Measurements from ENCODE around the gene POU3F1.

POU3F1 gene

DNA sequence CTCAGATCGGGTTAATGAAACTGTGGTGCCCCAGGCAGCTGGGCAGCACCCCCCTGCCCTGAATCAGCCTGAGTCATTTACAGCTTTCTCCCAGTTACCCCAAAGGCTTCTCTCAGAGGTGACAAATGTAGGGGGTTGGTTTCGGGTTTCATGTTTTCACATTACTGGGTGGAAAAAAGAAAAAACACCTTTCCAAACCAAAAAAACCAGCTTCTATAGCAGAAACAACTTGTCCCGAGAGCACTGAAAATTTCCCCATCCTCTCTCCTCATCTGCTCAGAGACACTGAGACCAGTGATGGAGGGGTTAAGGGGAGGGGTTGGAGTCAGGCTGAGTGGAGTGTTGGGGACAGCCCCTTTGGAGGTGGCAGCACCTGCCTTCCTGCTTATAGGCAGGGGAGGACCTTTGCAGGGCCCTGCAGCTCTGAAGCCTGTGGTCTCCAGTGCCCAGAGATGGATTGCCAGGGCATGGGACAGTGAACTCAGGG lies 18.4 kb downstream of the POU3F1 start:
- DNase-seq (ENCODE audit: low spot score) = no peak

DNA sequence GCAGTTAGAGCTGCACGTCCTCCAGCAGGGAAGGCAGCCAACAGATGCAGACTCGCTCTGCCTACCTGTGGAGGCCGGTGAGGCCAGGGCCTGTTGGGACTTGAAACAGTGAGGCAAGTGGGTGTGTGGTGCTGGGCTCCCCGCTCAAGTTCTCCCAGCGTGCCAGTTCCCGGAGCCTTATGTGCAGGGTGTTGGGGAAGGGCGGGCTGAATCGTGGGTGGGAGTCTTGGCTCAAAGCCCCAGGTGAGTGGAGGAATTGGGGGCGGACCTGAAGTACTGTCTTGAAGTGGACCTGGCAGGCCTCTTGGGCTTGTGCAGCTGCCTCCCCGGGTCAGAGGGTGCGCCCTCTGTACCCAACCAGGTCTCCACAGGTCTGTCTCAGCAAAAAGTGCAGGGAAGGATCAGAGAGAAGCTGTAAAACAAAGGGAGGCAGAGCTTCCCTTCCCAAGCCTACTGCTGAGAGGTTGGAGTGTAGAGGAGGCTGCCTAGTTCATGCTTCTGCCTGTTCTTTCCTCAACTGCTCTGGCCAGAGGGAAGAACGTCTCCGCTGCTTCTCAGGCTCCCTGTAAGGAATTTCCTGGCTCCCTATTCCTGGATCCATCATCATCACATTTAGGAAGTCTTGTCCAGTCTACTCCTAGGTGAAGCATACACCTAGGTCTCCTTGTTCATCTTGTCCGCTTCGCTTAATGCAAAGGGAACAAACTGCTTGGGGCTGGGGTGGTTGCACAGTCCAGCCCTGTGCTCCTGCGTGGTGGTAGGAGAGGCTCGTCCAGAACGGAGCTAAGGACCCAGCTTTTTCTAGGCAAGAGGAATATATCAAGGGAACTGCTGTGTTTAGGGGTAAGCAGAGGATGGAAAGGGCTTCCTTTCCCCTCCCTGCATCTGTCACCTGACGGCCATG lies 19.1 kb downstream of the POU3F1 start:
- DNase-seq (ENCODE audit: low spot score) = no peak

DNA sequence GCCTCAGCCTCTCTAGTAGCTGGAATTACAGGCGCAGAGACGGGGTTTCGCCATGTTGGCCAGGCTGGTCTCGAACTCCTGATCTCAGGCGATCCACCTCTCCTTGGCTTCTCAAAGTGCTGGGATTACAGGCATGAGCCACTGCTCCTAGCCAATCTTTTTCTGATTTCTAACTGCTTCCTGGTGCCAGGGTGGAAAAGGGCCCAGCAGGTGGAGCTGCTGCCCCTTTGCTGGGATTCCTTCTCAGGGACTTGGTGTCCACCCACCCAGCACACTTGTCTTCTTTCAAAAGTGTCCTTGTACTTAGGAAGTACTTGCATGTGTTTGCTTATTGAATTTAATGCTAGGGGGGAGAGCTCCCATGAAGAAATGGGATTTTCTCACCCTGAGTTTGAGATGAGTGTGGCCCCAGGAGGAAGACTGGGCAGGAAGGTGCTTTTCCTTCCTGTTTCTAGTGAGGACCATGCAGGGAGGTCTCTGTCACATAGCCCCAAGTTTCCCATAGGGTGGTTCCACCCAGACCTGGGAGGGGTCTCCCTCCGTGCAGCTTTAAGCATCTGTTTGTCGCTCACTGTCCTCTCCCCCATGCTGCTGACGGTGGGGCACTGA lies 19.9 kb downstream of the POU3F1 start:
- DNase-seq (ENCODE audit: low spot score) = peak; percentile 65

DNA sequence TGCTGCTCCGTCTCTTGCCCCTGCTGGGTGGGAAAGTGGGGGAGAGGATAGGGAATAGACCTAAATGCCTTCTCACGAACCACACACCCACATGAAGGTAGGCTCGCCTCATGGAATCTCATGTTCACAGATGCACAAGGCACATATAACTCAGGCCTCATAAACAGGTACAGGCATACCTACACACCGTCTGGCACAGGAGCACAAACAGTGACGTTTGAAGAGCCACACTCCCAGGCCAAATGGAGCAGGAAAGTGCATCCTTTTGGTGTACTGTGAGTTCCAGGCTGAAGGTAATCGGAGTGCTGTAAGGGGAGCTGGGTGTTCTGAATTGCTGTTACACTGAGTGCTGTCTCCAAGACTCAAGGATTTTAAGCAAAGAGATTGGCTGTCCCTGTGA lies 20.9 kb downstream of the POU3F1 start:
- no peak for DNase-seq (ENCODE audit: low spot score)

DNA sequence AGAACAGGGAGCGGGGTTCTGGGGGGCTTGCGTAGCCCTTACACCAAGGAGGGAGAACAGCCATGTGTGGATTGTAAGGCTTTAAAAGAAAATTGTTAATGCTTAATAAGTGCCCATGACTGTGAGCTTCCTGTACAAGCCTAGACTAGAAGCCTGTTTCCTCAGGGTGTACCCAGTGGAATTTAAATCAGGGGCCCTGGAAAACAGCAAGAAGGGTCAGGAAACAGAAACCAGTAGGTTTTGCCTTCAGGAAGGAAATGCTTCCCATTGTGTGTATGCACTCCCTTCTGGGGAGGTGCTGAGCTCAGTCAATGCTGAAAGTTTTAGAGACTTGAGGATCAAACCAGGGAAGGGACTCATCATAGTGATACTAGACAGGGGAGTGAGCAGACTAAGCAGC lies 21.4 kb downstream of the POU3F1 start:
- DNase-seq (ENCODE audit: low spot score) = no peak

DNA sequence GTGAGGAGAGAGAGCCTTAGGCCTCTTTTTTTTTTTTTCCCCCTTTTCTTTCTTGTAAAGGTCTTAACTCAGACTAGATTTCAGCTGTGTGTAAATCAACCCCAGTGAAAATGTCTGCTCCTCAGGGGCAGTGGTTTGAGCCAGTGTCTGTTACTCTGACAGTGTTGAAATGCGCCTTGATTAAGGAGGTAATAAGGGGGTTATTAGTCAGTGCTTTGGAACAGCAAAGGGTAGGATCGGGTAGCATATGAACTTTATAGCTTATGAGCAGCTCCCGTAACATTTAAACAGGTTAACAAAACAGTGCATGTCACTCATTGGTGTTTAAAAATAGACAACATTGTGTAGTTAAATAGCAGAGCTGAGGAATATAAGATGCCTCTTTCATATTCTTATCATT lies 23.8 kb downstream of the POU3F1 start:
- DNase-seq (ENCODE audit: low spot score) = no peak

DNA sequence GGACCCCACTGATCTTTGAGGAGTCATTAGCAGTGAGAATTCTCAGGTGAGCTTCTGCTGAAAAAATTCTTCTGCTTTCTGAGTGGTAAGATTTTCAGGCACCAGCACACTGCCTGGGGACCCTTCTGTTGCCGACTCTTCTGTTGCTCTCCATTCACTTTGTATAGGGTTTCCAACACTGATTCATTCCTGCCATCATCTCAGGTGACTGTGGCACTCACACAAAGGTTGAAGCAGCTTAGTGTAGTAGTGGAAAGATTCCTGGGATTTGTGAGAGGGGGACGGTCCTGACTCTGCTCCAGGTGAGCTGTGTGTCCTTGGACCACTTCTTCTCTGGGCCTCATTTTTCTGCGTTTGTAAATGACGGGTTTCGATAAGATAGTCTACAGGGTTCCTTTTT lies 24.6 kb downstream of the POU3F1 start:
- DNase-seq (ENCODE audit: low spot score) = no peak

DNA sequence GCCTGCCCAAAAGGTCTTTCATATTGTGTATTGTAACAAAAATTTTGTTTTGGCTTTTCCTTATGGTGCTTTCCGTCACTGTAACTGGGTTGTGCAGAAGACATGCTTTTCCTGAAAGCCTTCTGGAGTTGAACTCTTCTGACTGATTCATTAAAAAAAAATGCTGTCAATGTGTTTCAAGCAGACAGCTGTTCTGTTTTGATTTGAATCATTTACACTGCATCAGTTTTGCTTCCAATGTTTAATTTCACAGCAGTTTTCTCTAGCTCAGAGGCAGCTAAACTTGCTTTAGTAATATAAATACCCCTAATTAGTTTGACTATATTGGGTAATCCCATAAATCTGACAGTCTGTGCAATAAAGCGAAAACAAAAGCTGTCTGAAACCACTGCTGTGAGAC lies 26.2 kb downstream of the POU3F1 start:
- no peak for DNase-seq (ENCODE audit: low spot score)

DNA sequence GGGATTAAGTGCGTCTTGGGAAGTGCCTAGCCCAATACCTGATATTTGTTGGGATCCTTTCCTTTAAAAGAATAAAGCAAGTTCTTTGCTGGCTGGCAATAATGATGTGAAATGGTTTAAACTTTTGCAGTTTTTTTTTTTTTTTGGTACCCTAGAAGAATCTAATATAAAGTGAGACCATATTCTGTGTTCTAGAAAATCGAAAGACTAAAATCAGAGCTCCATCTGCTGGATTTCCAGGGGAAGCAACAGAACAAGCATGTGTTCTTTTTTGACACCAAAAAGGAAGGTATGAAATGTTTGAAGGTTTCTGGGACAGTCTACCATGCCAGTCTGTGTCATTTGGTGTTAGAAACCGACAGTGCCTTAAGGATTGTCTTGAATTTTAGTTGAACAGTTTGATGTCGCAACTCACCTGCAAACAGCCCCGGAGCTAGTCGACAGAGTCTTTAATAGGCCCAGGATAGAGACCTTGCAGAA lies 27.7 kb downstream of the POU3F1 start:
- DNase-seq (ENCODE audit: low spot score) = no peak

DNA sequence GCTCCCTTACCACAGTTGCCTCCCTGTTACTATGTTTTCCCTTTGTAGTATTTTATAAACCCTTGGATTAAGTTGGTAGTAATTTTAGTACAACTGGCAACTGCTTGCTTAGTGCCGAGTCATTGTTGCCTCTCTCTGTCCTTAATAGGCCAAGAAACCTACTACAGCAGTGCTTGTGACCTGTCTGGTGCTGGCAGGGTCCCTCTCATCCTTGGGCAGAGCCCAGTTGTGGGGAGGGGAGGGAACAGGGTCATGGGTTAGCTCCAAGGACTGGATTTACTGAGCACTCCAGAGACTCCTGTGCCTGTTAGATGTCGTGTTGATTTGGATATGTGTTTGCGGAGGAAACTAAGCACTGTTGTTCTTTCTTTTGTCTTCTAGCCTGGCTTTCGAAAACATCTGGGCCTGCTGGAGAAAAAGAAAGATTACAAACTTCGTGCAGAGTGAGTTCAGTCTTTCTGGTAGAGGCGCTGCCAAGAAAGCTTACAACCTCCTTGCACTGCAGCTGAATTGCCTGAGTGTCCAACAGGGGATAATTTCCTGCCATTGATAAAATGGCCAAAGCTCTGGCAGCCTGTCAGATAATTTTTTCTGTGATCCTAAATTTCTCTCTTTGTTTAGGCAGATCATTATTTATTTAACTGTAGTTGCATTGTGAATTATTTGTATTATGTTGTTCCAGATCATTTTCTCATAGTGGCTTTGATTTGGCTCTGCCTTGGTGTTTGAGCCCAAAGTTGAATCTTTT lies 30.4 kb downstream of the POU3F1 start:
- no peak for DNase-seq (ENCODE audit: low spot score)

DNA sequence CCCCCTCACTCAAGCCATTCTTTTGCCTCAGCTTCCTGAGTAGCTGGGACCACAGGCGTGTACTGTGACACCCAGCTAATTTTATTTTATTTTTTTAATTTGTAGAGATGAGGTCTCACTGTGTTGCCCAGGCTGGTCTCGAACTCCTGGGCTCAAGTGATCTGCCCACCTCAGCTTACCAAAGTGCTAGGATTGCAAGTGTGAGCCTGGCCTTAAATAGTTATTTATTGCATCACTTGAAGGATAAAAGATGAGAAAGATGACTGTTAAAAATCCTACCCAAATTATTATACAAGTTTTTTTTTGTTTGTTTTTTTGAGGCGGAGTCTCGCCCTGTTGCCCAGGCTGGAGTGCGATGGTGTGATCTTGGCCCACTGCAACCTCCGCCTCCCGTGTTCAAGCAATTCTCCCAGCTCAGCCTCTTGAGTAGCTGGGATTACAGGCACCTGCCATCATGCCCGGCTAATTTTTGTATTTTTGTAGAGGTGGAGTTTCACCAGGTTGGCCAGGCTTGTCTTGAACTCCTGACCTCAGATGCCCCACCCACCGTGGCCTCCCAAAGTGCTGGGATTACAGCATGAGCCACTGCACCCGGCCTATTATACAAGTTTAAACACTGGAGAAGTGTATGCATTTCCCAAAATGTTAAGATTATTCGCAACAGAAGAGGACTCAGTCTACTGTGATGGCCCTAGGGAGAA lies 31.7 kb downstream of the POU3F1 start:
- no peak for DNase-seq (ENCODE audit: low spot score)

DNA sequence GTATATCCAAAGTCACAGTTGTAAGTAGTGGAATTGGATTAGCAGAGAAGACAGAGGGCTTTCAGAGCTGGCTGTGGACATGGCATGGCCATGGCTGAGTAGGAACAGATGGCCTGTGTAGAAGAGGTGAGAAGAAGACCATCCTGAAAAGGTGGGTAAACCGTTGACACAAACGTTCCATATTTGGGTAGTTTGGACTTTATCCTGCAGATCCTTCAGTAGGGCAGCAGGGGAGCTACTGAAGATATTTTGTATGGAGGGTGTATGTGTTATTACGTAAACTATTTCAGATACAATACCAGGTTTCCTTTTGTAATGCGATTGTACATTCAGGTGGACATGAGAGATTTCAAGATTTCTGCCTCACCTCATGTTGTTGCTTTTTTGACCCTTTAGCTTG lies 32.4 kb downstream of the POU3F1 start:
- DNase-seq (ENCODE audit: low spot score) = no peak

DNA sequence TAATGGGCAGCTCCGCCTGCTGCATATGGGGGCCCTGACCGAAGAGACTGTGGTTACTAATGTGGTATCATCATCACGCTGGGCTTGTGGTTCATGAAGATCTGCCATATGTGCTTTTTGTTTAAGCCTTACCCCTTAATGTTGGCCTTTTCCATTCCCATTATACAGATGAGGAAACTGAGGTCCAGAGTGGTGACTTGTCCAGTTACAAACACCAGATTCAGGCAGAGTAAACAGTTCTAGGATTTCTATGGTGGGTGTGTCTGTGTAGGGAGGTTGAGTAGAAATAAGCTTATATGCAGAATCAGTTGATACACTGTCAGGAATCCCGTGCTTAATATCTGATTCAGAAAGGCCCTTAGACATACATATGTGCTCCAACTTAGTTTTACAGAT lies 33.4 kb downstream of the POU3F1 start:
- DNase-seq (ENCODE audit: low spot score) = no peak

DNA sequence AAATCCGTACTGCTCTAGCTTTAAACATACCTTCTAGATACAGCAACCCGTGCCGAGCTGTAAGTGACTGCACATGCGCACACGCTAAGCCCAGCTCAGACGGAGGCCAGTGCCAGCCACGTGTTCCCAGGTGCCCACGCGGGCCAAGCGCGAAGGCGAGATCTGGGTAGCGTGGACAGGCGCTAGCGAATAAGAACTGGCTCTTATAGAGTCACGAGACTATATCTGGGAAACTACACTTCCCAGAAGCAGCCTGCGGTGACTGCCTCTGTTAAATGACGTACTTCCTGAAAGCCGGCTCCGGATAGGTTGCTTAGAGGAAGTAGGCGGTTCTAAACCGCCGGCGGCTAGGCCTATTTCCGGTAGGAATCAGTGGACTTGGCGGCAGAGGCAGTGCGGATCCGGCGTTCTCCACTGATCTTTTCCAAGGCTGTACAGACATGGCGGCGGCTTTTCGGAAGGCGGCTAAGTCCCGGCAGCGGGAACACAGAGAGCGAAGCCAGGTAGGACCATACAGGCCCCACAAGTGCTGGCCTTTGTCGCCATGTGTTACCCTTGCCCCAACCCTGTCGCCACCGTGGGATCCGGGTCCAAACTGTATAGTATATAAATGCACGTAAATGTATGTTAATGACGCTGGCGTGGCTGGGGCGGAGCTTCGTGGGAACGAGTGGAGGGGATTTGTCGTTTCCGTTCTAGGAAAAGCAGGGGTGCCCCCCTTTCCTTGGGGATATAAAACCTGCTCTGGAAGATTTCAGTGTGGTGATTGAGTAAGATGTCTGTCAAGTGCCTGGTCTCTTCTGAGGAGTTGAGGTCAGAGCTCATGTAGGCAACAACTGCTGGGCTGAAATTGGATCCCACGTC lies 34.0 kb downstream of the POU3F1 start, which contains the start of gene UTP11:
UTP11 (plus strand) TSS at position 372 of the 864 bp plus-strand sequence; CDS start at position 441, 69 bp downstream.
- DNase-seq (ENCODE audit: low spot score) = peak; percentile 95

DNA sequence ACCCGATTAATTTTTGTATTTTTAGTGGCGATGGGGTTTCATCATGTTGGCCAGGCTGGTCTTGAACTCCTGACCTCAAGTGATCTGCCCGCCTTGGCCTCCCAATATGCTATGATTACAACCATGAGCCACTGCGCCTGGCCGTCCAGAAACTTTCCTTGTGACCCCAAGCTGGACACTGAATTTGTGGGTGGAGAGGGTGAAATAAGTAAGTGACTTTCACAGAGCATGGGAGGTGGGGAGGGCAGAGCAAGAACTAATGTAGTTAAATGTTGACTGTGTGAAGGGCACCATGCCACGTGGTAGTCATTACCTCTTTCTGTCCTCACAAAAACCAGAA lies 36.8 kb downstream of the POU3F1 start:
- no peak for DNase-seq (ENCODE audit: low spot score)

DNA sequence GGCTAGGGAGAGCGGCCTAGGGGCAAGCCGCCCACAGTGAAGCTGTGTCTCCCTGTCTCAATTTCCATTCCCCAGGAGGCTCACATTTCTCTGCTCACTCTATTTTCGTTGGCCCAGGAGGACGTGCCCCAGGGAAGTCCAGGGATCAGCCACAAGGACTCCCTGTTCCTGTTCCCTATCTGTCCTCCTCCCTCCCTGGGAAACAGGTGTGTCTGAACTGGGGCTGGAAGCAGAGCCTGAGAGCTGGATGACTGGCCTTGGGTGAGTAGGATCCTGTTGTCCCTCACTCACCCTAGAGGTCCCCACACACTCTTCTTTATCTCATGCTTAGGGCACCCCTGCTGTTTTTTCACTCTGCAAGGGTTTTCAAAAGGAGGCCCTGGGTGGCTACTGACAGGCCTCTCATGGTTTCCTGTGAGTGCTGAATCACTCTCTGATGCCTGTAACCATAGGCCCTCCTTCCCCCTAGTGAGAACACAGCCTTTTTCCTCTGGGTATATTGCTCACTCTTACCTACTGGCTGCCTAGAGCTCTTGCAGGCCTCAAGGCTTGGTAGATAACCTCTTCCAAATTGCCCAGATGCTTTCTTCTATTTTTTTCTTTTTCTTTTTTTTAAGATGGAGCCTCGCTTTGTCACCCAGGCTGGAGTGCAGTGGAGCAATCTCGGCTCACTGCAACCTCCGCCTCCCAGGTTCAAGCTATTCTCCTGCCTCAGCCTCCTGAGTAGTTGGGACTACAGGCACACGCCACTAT lies 37.3 kb downstream of the POU3F1 start:
- DNase-seq (ENCODE audit: low spot score) = no peak

DNA sequence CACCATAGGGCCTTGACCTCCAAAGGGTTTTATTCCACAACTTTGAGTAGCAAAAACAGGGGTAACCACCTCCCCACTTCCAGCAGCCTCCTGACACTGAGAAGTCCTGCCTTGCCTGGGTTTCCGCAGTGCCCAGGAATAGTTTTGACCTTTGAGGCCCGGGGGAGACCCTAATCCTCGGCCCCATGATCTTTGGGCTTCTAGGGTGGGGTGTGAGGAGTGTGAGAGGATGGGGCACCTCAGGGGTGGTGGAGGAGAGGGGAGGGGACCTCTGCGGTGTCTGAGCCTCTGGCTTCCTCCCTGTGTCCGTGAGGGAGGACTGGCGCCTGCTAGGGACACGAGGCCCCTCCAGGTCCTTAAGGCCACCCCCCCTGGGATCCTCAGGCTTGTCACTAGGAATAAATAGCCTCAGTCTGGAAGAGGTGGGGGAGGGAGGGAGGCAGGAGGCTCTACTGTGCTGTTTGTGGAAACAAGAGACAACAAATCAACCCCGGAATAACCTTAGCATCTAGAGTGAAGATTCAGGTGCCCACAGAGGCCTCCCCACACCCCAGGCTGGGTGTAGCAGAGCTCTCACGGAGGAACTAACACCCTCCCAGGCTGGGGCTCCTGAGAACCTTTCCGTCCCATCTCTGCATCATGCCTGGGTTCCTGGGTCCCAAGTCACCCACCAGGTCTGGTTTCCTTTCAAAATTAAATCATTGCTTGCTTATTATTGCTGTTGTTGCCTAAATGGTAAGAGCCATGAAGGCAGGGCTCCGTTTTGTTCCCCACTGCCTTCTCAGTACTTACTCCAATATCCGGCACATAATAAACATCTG lies 40.4 kb downstream of the POU3F1 start:
- no peak for DNase-seq (ENCODE audit: low spot score)

DNA sequence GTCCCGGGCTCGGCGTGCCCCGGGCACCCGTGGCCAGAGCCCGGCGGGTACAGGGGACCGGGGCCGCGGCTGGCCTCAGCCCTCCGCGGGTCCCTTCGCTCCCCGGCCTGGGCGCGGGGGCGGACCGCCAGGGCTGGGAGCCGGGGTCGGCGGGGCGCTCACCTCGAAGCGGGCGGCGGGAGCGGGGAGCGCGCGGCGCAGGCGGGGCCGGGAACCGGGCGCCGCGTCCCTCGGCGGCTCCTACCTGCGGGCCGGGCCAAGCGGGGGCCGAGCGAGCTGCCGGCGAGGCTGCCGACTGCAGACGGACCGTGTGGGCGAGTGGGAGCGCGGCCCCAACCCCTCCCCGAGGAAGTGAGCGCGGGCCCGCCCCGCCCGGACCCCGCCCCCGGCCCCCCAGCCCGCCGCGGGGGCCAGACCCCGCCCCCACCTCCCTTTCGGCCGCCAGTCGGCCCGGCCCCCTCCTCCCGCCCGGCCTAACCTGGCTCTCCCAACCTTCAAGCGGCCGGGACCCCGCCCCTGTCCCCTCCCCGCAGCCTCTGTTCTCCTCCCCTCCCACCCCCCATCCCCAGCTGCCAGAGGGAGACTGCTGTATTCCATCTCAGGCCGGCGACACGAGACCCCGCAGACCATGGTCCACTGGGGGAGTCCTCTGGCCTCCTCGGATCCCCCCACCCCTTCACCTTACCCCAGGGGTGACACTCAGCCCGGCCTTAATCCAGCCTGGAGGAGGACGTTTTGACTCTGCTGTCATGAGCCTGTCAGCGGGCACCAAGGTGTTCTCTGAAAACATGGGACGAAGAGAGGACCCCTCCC lies 41.2 kb downstream of the POU3F1 start, which contains the start of gene FHL3:
FHL3 (minus strand) TSS at position 320 of the 813 bp plus-strand sequence. CDS start 6,102 bp downstream, outside the sequence.
- peak; percentile 86 for DNase-seq (ENCODE audit: low spot score)

All from iPS-NIHi11 (cell line).